ENCODE results near the gene DBR1. TPM values are rescaled to one million over a fixed set of nuclear protein-coding genes. Genes with fewer than 3 reads are reported as not detected.

The DBR1 gene, protein sequence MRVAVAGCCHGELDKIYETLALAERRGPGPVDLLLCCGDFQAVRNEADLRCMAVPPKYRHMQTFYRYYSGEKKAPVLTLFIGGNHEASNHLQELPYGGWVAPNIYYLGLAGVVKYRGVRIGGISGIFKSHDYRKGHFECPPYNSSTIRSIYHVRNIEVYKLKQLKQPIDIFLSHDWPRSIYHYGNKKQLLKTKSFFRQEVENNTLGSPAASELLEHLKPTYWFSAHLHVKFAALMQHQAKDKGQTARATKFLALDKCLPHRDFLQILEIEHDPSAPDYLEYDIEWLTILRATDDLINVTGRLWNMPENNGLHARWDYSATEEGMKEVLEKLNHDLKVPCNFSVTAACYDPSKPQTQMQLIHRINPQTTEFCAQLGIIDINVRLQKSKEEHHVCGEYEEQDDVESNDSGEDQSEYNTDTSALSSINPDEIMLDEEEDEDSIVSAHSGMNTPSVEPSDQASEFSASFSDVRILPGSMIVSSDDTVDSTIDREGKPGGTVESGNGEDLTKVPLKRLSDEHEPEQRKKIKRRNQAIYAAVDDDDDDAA
- 10 to 100 TPM in 1 of 2 donors, 1 to 10 TPM in 1; 7.4 to 11.0 TPM for total RNA-seq
- 1 to 10 TPM; 3.2 to 3.8 TPM for polyA plus RNA-seq

DNA sequence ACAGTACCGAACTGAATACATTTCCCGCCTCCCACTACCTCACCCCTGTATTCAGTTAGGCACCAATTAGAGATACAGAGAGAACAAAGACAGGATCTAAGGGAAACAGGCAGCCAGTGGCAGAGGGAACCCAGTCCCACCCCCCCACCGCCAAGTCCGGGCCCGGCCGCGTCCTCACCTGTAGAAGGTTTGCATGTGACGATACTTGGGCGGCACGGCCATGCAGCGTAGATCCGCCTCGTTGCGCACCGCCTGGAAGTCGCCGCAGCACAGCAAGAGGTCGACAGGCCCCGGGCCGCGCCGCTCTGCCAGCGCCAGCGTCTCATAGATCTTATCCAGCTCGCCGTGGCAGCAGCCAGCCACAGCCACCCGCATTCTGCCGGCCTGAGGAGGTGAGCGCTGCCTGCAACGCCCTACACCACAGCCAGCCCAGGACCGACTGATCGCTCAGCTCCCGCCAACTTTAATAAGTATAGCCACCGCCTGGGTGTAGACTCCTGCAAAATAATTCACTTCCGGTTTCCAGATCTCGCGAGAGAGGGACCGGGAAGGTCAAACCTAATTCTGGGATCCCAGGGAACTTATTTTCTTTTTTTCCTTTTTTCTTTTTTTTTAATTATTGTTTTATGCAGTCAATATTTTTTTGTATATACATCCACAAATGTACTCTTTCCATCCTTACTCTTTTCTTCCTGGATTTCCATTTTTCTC, at the start of gene DBR1:
Gene DBR1 (minus strand): TSS at position 501 of the 711 bp plus-strand sequence. CDS start 126 bp downstream, at position 375.
- peaks cover 0 to 4% (median 2%) of the 10 kb centered on the region in 4 donors for H3K36me3 ChIP-seq (ENCODE audit: control insufficient read depth in 4 of 4, insufficient read depth in 3 of 4, low read depth in 1 of 4, low read length in 3 of 4)
- H3K27me3 ChIP-seq (ENCODE audit: control insufficient read depth in 4 of 4, insufficient read depth in 4 of 4, low read length in 3 of 4), result no peaks in the 10 kb centered on the region
- H3K27ac ChIP-seq (ENCODE audit: low read depth in 1 of 2, low read length in 2 of 2), result peak within 1 kb of the TSS; percentile 6 to 77
- TF ChIP-seq TAF1 (conservative IDR thresholded peaks at IDR 0.05) (peak; percentile 97), RAD21 (IDR thresholded peaks at IDR 0.05) (no peak), FOXA1 (IDR thresholded peaks at IDR 0.05) (no peak), SP1 (IDR thresholded peaks at IDR 0.05) (peak; percentile 8), YY1 (IDR thresholded peaks at IDR 0.05) (peak; percentile 89), EGR1 (IDR thresholded peaks at IDR 0.05; ENCODE audit: low read depth in 2 of 2) (no peak), RXRA (IDR thresholded peaks at IDR 0.05) (peak in 1 of 2 donors; percentile 8), JUND (IDR thresholded peaks at IDR 0.05) (no peak), NR2F2 (IDR thresholded peaks at IDR 0.05) (peak; percentile 60), FOXA2 (IDR thresholded peaks at IDR 0.05) (no peak), GABPA (IDR thresholded peaks at IDR 0.05 in 1 of 2, conservative IDR thresholded peaks at IDR 0.05 in 1 of 2) (peak; percentile 62 to 85), HNF4A (conservative IDR thresholded peaks at IDR 0.05) (no peak), HNF4G (IDR thresholded peaks at IDR 0.05) (no peak)
- TF ChIP-seq, protein P1, sequence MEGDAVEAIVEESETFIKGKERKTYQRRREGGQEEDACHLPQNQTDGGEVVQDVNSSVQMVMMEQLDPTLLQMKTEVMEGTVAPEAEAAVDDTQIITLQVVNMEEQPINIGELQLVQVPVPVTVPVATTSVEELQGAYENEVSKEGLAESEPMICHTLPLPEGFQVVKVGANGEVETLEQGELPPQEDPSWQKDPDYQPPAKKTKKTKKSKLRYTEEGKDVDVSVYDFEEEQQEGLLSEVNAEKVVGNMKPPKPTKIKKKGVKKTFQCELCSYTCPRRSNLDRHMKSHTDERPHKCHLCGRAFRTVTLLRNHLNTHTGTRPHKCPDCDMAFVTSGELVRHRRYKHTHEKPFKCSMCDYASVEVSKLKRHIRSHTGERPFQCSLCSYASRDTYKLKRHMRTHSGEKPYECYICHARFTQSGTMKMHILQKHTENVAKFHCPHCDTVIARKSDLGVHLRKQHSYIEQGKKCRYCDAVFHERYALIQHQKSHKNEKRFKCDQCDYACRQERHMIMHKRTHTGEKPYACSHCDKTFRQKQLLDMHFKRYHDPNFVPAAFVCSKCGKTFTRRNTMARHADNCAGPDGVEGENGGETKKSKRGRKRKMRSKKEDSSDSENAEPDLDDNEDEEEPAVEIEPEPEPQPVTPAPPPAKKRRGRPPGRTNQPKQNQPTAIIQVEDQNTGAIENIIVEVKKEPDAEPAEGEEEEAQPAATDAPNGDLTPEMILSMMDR (IDR thresholded peaks at IDR 0.05; ENCODE audit: low read depth, low read length, missing input control), result no peak
- TF ChIP-seq, protein P2, sequence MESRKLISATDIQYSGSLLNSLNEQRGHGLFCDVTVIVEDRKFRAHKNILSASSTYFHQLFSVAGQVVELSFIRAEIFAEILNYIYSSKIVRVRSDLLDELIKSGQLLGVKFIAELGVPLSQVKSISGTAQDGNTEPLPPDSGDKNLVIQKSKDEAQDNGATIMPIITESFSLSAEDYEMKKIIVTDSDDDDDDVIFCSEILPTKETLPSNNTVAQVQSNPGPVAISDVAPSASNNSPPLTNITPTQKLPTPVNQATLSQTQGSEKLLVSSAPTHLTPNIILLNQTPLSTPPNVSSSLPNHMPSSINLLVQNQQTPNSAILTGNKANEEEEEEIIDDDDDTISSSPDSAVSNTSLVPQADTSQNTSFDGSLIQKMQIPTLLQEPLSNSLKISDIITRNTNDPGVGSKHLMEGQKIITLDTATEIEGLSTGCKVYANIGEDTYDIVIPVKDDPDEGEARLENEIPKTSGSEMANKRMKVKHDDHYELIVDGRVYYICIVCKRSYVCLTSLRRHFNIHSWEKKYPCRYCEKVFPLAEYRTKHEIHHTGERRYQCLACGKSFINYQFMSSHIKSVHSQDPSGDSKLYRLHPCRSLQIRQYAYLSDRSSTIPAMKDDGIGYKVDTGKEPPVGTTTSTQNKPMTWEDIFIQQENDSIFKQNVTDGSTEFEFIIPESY (IDR thresholded peaks at IDR 0.05), result peak; percentile 99
- TF ChIP-seq, protein P3, sequence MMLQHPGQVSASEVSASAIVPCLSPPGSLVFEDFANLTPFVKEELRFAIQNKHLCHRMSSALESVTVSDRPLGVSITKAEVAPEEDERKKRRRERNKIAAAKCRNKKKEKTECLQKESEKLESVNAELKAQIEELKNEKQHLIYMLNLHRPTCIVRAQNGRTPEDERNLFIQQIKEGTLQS (IDR thresholded peaks at IDR 0.05), result no peak
- TF ChIP-seq, protein P4, sequence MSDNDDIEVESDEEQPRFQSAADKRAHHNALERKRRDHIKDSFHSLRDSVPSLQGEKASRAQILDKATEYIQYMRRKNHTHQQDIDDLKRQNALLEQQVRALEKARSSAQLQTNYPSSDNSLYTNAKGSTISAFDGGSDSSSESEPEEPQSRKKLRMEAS (IDR thresholded peaks at IDR 0.05), result peak; percentile 12
- TF ChIP-seq, protein P5, sequence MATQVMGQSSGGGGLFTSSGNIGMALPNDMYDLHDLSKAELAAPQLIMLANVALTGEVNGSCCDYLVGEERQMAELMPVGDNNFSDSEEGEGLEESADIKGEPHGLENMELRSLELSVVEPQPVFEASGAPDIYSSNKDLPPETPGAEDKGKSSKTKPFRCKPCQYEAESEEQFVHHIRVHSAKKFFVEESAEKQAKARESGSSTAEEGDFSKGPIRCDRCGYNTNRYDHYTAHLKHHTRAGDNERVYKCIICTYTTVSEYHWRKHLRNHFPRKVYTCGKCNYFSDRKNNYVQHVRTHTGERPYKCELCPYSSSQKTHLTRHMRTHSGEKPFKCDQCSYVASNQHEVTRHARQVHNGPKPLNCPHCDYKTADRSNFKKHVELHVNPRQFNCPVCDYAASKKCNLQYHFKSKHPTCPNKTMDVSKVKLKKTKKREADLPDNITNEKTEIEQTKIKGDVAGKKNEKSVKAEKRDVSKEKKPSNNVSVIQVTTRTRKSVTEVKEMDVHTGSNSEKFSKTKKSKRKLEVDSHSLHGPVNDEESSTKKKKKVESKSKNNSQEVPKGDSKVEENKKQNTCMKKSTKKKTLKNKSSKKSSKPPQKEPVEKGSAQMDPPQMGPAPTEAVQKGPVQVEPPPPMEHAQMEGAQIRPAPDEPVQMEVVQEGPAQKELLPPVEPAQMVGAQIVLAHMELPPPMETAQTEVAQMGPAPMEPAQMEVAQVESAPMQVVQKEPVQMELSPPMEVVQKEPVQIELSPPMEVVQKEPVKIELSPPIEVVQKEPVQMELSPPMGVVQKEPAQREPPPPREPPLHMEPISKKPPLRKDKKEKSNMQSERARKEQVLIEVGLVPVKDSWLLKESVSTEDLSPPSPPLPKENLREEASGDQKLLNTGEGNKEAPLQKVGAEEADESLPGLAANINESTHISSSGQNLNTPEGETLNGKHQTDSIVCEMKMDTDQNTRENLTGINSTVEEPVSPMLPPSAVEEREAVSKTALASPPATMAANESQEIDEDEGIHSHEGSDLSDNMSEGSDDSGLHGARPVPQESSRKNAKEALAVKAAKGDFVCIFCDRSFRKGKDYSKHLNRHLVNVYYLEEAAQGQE (IDR thresholded peaks at IDR 0.05), result peak; percentile 57
- peak; percentile 84 for DNase-seq (ENCODE audit: low spot score)
- peaks cover 4 to 14% (median 7%) of the 10 kb centered on the region in 4 donors for H3K4me1 ChIP-seq (ENCODE audit: control insufficient read depth in 4 of 4, insufficient read depth in 4 of 4, low read length in 3 of 4)
- H3K9me3 ChIP-seq (ENCODE audit: control insufficient read depth in 4 of 4, low read length in 3 of 4), result no peaks in the 10 kb centered on the region
- H3K4me3 ChIP-seq (ENCODE audit: low read depth in 1 of 3, low read length in 3 of 3), result peak within 1 kb of the TSS; percentile 89 to 97 (median 95)
- peak within 1 kb of the TSS; percentile 71 to 81 for H3K9ac ChIP-seq (ENCODE audit: low read depth in 1 of 2, low read length in 2 of 2)
- WGBS, result under 1% methylated on average over 38 of the region's 38 CpGs

All from liver (tissue), 9 donors.